ENCODE results near the gene PGGT1B. TPM values are rescaled to one million over a fixed set of nuclear protein-coding genes. Genes with fewer than 3 reads are reported as not detected.
"Not testable (repeated sequence)": the region's sequence is repeated elsewhere in the genome, so short reads cannot be mapped to it uniquely, and the experiment has no call there.

Gene PGGT1B
- polyA plus RNA-seq, 3 donors: 28.2 to 34.6 (median 28.7) TPM

- DNase-seq: no peak
Observed at GRCh38 chr5:115267617-115268016, 4.9 kb upstream of the PGGT1B start.

GRCh38 chr5:115265220-115265619 is 2.5 kb upstream of the PGGT1B start:
- DNase-seq: no peak

- DNase-seq: no peak
Observed at GRCh38 chr5:115264786-115265185, 2.1 kb upstream of the PGGT1B start.

- no peak for DNase-seq
Observed at GRCh38 chr5:115263078-115263380, 352 bp upstream of the PGGT1B start.

GRCh38 chr5:115262011-115262320 is 711 bp downstream of the PGGT1B start:
- no peak for DNase-seq

GRCh38 chr5:115260248-115260647 is 2.4 kb downstream of the PGGT1B start:
- DNase-seq: no peak

GRCh38 chr5:115257981-115258380 is 4.7 kb downstream of the PGGT1B start:
- no peak for DNase-seq

- not testable (repeated sequence) for DNase-seq
Observed at GRCh38 chr5:115249379-115249778, 13.3 kb downstream of the PGGT1B start.

GRCh38 chr5:115246361-115246991 is 16.2 kb downstream of the PGGT1B start:
- peak; percentile 40 for DNase-seq

GRCh38 chr5:115243412-115243811 is 19.3 kb downstream of the PGGT1B start:
- no peak for DNase-seq

GRCh38 chr5:115241881-115242642 is 20.6 kb downstream of the PGGT1B start:
- DNase-seq: no peak

- DNase-seq: no peak
Observed at GRCh38 chr5:115237066-115237465, 25.6 kb downstream of the PGGT1B start.

- no peak for DNase-seq
Observed at GRCh38 chr5:115236599-115236998, 26.1 kb downstream of the PGGT1B start.

GRCh38 chr5:115231598-115231997 is 31.1 kb downstream of the PGGT1B start:
- DNase-seq: no peak

GRCh38 chr5:115229606-115230005 is 33.1 kb downstream of the PGGT1B start:
- no peak for DNase-seq

- no peak for DNase-seq
Observed at GRCh38 chr5:115227281-115227680, 35.4 kb downstream of the PGGT1B start.

GRCh38 chr5:115214541-115214940 is 48.1 kb downstream of the PGGT1B start:
- DNase-seq: no peak

GRCh38 chr5:115209279-115209678 is 53.4 kb downstream of the PGGT1B start:
- peak; percentile 48 for DNase-seq

GRCh38 chr5:115202952-115203351 is 59.7 kb downstream of the PGGT1B start:
- no peak for DNase-seq

GRCh38 chr5:115196161-115196560 is 66.5 kb downstream of the PGGT1B start:
- DNase-seq: no peak

GRCh38 chr5:115194676-115195075 is 68.0 kb downstream of the PGGT1B start:
- no peak for DNase-seq

- DNase-seq: no peak
Observed at GRCh38 chr5:115193295-115193694, 69.4 kb downstream of the PGGT1B start.

- no peak for DNase-seq
Observed at GRCh38 chr5:115192098-115192497, 70.6 kb downstream of the PGGT1B start.

- DNase-seq: no peak
Observed at GRCh38 chr5:115191474-115192031, 71.1 kb downstream of the PGGT1B start.

Measured in renal pelvis (tissue), 4 donors.